H1 (cell line): ENCODE data around the gene FAM131A. TPM values are rescaled to one million over a fixed set of nuclear protein-coding genes. Genes with fewer than 3 reads are reported as not detected.
A peak's percentile ranks its signal among the peaks of the same experiment; 100 is the strongest.

Source experiments
- CTCF ChIA-PET: fragments of 300-600 bp; sonication (Branson Sonifier 250); formaldehyde crosslinking; loops from one replicate; lab custom pipeline; 2021; ENCODE audit not compliant: partially characterized antibody; lab: Charles Lee
- POLR2A ChIA-PET: fragments of 300-600 bp; sonication (Branson Sonifier 250); formaldehyde crosslinking; loops from one replicate; lab custom pipeline; 2021; ENCODE audit warnings: inconsistent platforms; ENCODE audit not compliant: partially characterized antibody; lab: Charles Lee
- DNase-seq, 2 experiments: peaks; one replicate each; pipeline versions ENCODE4 v3.0.0 to v3.0.0-alpha.2; 2010 to 2022; ENCODE audit warnings: low spot score in 2 of 2, low read depth in 1 of 2, mixed read lengths in 1 of 2
- FAIRE-seq: peaks from 2 replicates; lab custom pipeline; 2011; peaks lifted over from hg19 to GRCh38; lab: Jason Lieb, UNC
- H2AFZ ChIP-seq: 2 replicates; pipeline ENCODE4 v1.8.1; 2012; ENCODE audit warnings: low read length, inconsistent platforms
- H2AK5ac ChIP-seq: 2 replicates; pipeline ENCODE4 v1.6.1; 2013; ENCODE audit warnings: low read depth, low read length
- H2BK120ac ChIP-seq: replicated peaks from 2 replicates; pipeline ENCODE3; 2013; ENCODE audit warnings: low read depth, low read length, inconsistent platforms
- H2BK12ac ChIP-seq: 2 replicates; pipeline ENCODE4 v1.6.1; 2013; ENCODE audit warnings: low read depth, low read length
- H2BK15ac ChIP-seq: 2 replicates; pipeline ENCODE4 v1.6.1; 2013; ENCODE audit warnings: low read length
- H2BK20ac ChIP-seq: 2 replicates; pipeline ENCODE4 v1.6.1; 2013; ENCODE audit warnings: low read length
- H2BK5ac ChIP-seq: 2 replicates; pipeline ENCODE4 v1.6.1; 2013; ENCODE audit warnings: low read depth, low read length
- H3K14ac ChIP-seq: 2 replicates; pipeline ENCODE4 v1.6.1; 2013; ENCODE audit warnings: inconsistent platforms; ENCODE audit not compliant: insufficient read length
- H3K18ac ChIP-seq: 2 replicates; pipeline ENCODE4 v1.6.1; 2013; ENCODE audit warnings: low read length; ENCODE audit errors: extremely low read depth
- H3K23ac ChIP-seq: 2 replicates; pipeline ENCODE4 v1.6.1; 2013; ENCODE audit warnings: inconsistent platforms; ENCODE audit not compliant: insufficient read length
- H3K23me2 ChIP-seq: 2 replicates; pipeline ENCODE4 v1.6.1; 2013; ENCODE audit warnings: low read depth, low read length
- H3K27ac ChIP-seq: 2 replicates; pipeline ENCODE4 v1.6.1; 2011; ENCODE audit warnings: low read depth, low read length, inconsistent platforms
- H3K27me3 ChIP-seq, 4 experiments: replicated peaks in 1 of 4; 1 replicate in 1 of 4; 2 replicates in 3 of 4; pipeline versions ENCODE4 v1.6.1 to v1.8.1; 2011 to 2013; ENCODE audit warnings: low read length in 3 of 4, mild to moderate bottlenecking in 3 of 4, inconsistent platforms in 2 of 4, mixed read lengths in 2 of 4, moderate library complexity in 1 of 4; ENCODE audit not compliant: control insufficient read depth in 3 of 4, insufficient read depth in 3 of 4; ENCODE audit errors: extremely low read depth in 1 of 4
- H3K36me3 ChIP-seq, 4 experiments: 2 replicates each; pipeline versions ENCODE4 v1.6.1 to v1.8.1; 2011 to 2013; ENCODE audit warnings: mild to moderate bottlenecking in 4 of 4, low read length in 3 of 4, moderate library complexity in 2 of 4, control low read depth in 1 of 4, inconsistent platforms in 1 of 4; ENCODE audit not compliant: insufficient read depth in 4 of 4, control insufficient read depth in 2 of 4
- H3K4ac ChIP-seq: replicated peaks from 2 replicates; pipeline ENCODE3; 2013; ENCODE audit warnings: low read length, low read depth, mixed read lengths, inconsistent platforms; ENCODE audit not compliant: insufficient read length
- H3K4me1 ChIP-seq, 4 experiments: replicated peaks in 1 of 4; 1 replicate in 1 of 4; 2 replicates in 3 of 4; pipeline versions ENCODE4 v1.6.1 to v1.8.1; 2011 to 2013; ENCODE audit warnings: low read length in 3 of 4, inconsistent platforms in 2 of 4, mixed read lengths in 1 of 4; ENCODE audit not compliant: insufficient read depth in 4 of 4, control insufficient read depth in 3 of 4
- H3K4me2 ChIP-seq, 2 experiments: 2 replicates each; pipeline versions ENCODE4 v1.6.1 to v1.8.1; 2011 to 2013; ENCODE audit warnings: low read depth in 2 of 2, low read length in 2 of 2, control low read depth in 1 of 2, inconsistent platforms in 1 of 2, mild to moderate bottlenecking in 1 of 2; ENCODE audit not compliant: insufficient read depth in 1 of 2
- H3K4me3 ChIP-seq, 4 experiments: fragments of 200-600, 300-600 bp in 1 of 4; sonication (generic), shearing (Covaris generic), sonication (Bioruptor Twin) in 1 of 4; 2 replicates each; pipeline versions ENCODE4 v1.5.1 to v1.8.1; 2011 to 2016; ENCODE audit warnings: low read length in 4 of 4, low read depth in 3 of 4, control low read depth in 2 of 4, inconsistent platforms in 2 of 4, mild to moderate bottlenecking in 2 of 4, mixed read lengths in 1 of 4, moderate library complexity in 1 of 4; ENCODE audit not compliant: insufficient read depth in 2 of 4; ENCODE audit errors: extremely low read depth in 1 of 4
- H3K56ac ChIP-seq: replicated peaks from 2 replicates; pipeline ENCODE3; 2013; ENCODE audit warnings: low read depth, mild to moderate bottlenecking, mixed read lengths, low read length, inconsistent platforms; ENCODE audit not compliant: insufficient read length
- H3K79me1 ChIP-seq: 2 replicates; pipeline ENCODE4 v1.6.1; 2013; ENCODE audit warnings: low read depth, low read length, control low read depth
- H3K79me2 ChIP-seq, 2 experiments: 2 replicates each; pipeline versions ENCODE4 v1.6.1 to v1.8.1; 2012 to 2013; ENCODE audit warnings: low read length in 2 of 2, mild to moderate bottlenecking in 2 of 2, inconsistent platforms in 1 of 2; ENCODE audit not compliant: insufficient read depth in 2 of 2, control insufficient read depth in 1 of 2
- H3K9ac ChIP-seq, 4 experiments: replicated peaks in 1 of 4; 1 replicate in 1 of 4; 2 replicates in 3 of 4; pipeline versions ENCODE4 v1.6.1 to v1.8.1; 2011 to 2013; ENCODE audit warnings: low read depth in 3 of 4, low read length in 3 of 4, control low read depth in 2 of 4, mild to moderate bottlenecking in 2 of 4, moderate library complexity in 2 of 4, inconsistent platforms in 1 of 4; ENCODE audit errors: extremely low read depth in 1 of 4
- H3K9me3 ChIP-seq, 2 experiments: 2 replicates each; pipeline versions ENCODE4 v1.6.1 to v1.8.1; 2012 to 2013; ENCODE audit warnings: mild to moderate bottlenecking in 2 of 2, moderate library complexity in 2 of 2, control low read depth in 1 of 2, inconsistent platforms in 1 of 2, low read depth in 1 of 2, low read length in 1 of 2, mixed read lengths in 1 of 2; ENCODE audit not compliant: insufficient read depth in 2 of 2
- H4K20me1 ChIP-seq, 2 experiments: replicated peaks in 1 of 2; 2 replicates each; pipeline versions ENCODE3 to v1.8.1; 2011 to 2013; ENCODE audit warnings: inconsistent platforms in 2 of 2, low read length in 2 of 2, mild to moderate bottlenecking in 1 of 2; ENCODE audit not compliant: insufficient read depth in 2 of 2, control insufficient read depth in 1 of 2
- H4K5ac ChIP-seq: 2 replicates; pipeline ENCODE4 v1.6.1; 2013; ENCODE audit warnings: low read length, low read depth, mixed read lengths, inconsistent platforms; ENCODE audit not compliant: insufficient read length
- H4K8ac ChIP-seq: 2 replicates; pipeline ENCODE4 v1.8.0; 2013; ENCODE audit warnings: mild to moderate bottlenecking, moderate library complexity, low read length, inconsistent platforms; ENCODE audit not compliant: insufficient read depth; ENCODE audit errors: extremely low read depth
- H4K91ac ChIP-seq: replicated peaks from 2 replicates; pipeline ENCODE3; 2013; ENCODE audit warnings: low read length, mixed read lengths, inconsistent platforms; ENCODE audit not compliant: insufficient read length
- CTCF ChIP-seq, 3 experiments: IDR thresholded peaks; 1 replicate in 2 of 3; 2 replicates in 1 of 3; pipeline versions ENCODE4 v1.5.1 to v1.6.1; 2011; ENCODE audit warnings: low read length in 3 of 3, mild to moderate bottlenecking in 3 of 3, inconsistent platforms in 2 of 3, low read depth in 1 of 3, moderate library complexity in 1 of 3; ENCODE audit not compliant: insufficient read depth in 1 of 3; ENCODE audit errors: control extremely low read depth in 1 of 3
- EGR1 ChIP-seq: IDR thresholded peaks from 2 replicates; pipeline ENCODE4 v1.6.1; 2011; ENCODE audit warnings: low read depth, low read length, borderline replicate concordance
- JUN ChIP-seq: IDR thresholded peaks from 2 replicates; pipeline ENCODE4 v1.6.1; 2011; ENCODE audit warnings: low read depth, mild to moderate bottlenecking, improper control_type of control experiment, low read length
- KDM4A ChIP-seq: IDR thresholded peaks from one replicate; pipeline ENCODE4 v1.7.1; 2012; ENCODE audit warnings: low read depth, mild to moderate bottlenecking, moderate library complexity, low read length, inconsistent platforms; ENCODE audit not compliant: severe bottlenecking
- KDM5A ChIP-seq: fragments of 200-600 bp; IDR thresholded peaks from 2 replicates; pipeline ENCODE4 v1.7.1; 2012; ENCODE audit warnings: mild to moderate bottlenecking, low read length, inconsistent platforms, mixed read lengths
- POLR2AphosphoS5 ChIP-seq: IDR thresholded peaks from 2 replicates; pipeline ENCODE4 v1.6.1; 2011; ENCODE audit warnings: low read depth, low read length
- RNF2 ChIP-seq: fragments of 200-900, 300-1000 bp; sonication (generic); IDR thresholded peaks from 2 replicates; pipeline ENCODE4 v1.7.1; 2016; ENCODE audit warnings: borderline replicate concordance, low read depth, mild to moderate bottlenecking, antibody characterized with exemption, low read length; ENCODE audit not compliant: poor library complexity, severe bottlenecking; ENCODE audit errors: missing control alignments
- TAF1 ChIP-seq: IDR thresholded peaks from 2 replicates; pipeline ENCODE4 v1.6.1; 2011; ENCODE audit warnings: mild to moderate bottlenecking, low read depth, low read length
- WGBS, 2 experiments: shearing (Covaris generic) in 1 of 2; methylation state at CpG; one replicate each; pipeline versions ENCODE4 v1.1.6 to v1.1.7; 2013 to 2015; ENCODE audit warnings: low lambda C conversion rate in 2 of 2, mixed read lengths in 2 of 2, inconsistent platforms in 1 of 2, low coverage in 1 of 2, missing lambda C conversion rate in 1 of 2; ENCODE audit not compliant: insufficient replicate concordance in 2 of 2, insufficient coverage in 1 of 2, insufficient read length in 1 of 2; ENCODE audit errors: extremely low coverage in 1 of 2, missing lambda C conversion rate in 1 of 2; 5-methylcytosine and 5-hydroxymethylcytosine counted together
- polyA plus RNA-seq, 7 experiments: library from polyadenylated mRNA; depleted of rRNA in 3 of 7; stranded (reverse) in 5 of 7; unstranded in 2 of 7; fragments of >200 nt in 5 of 7; fragments of 200-250 nt in 2 of 7; gene quantifications; 1 replicate in 5 of 7; 2 replicates in 1 of 7; 4 replicates in 1 of 7; pipeline versions ENCODE4 v1.2.1 to v1.2.3, GENCODE V29; 2011 to 2013; ENCODE audit warnings: missing spikeins in 2 of 7, mixed read lengths in 2 of 7
- total RNA-seq: library from RNA; stranded (reverse); fragmentation: NEBNext Ultra II Directional; extraction: Animal tissue kit (Norgen Biotek cat#: 25700); gene quantifications from 2 replicates; pipeline ENCODE4 v1.2.1, GENCODE V29; 2021

Gene FAM131A
- total and polyA plus RNA-seq, 2 of the 8 experiments (the other 6 are each of a cell fraction or from before 2014, with no cell fraction given), result 16.0 to 21.9 TPM

- 3% methylated on average over 45 of the region's 78 CpGs; no CpG with 5 or more reads in 1 of the 2 experiments for WGBS, 2 experiments
- peak within 1 kb of the TSS; percentile 71; the same call in 1 of the 2 replicates for H3K27ac ChIP-seq
- FAIRE-seq (no peak), DNase-seq (peak; percentile 80 to 94)
- no peak within 1 kb of the TSS; the same call in 1 of the 2 replicates for H2BK15ac ChIP-seq
- peak within 1 kb of the TSS; percentile 53; the same call in 1 of the 2 replicates for H2BK12ac ChIP-seq
- H3K9ac ChIP-seq, result peak within 1 kb of the TSS; percentile 74 to 93 (median 82)
- peak within 1 kb of the TSS; percentile 95 for H4K8ac ChIP-seq
- peak within 1 kb of the TSS; percentile 84 to 92 for H3K4me2 ChIP-seq
- H3K23ac ChIP-seq, result no peak within 1 kb of the TSS
- H3K4me1 ChIP-seq, result peaks cover 0 to 7% (median 2%) of the 10 kb centered on the region in 4 experiments; a peak in 4 of 7 replicates
- H2BK5ac ChIP-seq, result peak within 1 kb of the TSS; percentile 60
- H3K56ac ChIP-seq, result peak within 1 kb of the TSS; percentile 32
- no peaks in the 10 kb centered on the region for H3K9me3 ChIP-seq
- no peak within 1 kb of the TSS for H2BK20ac ChIP-seq
- peaks cover 8% of the 10 kb centered on the region for H3K79me1 ChIP-seq
- CTCF ChIA-PET, result interaction anchor here (0.7 to 1.5 kb wide), 5 partner anchors 22 to 154 kb away, joined by 3 to 5 read pairs (median 3); no protein-coding TSS in a partner anchor
- H4K5ac ChIP-seq, result peak within 1 kb of the TSS; percentile 86
- H3K36me3 ChIP-seq, result peaks cover 27 to 38% (median 35%) of the 10 kb centered on the region in 4 experiments
- peak within 1 kb of the TSS; percentile 87 for H3K18ac ChIP-seq
- POLR2A ChIA-PET, result interaction anchor here (0.7 to 5.2 kb wide), 9 partner anchors 10 to 143 kb away, joined by 3 to 43 read pairs (median 5); partner anchors contain the start of genes DVL3 and EEF1AKMT4
- no peak within 1 kb of the TSS for H2BK120ac ChIP-seq
- H3K23me2 ChIP-seq, result peaks cover 10% of the 10 kb centered on the region
- H3K79me2 ChIP-seq, result peaks cover 8 to 20% of the 10 kb centered on the region in 2 experiments
- H3K27me3 ChIP-seq, result no peaks in the 10 kb centered on the region
- H3K14ac ChIP-seq, result no peak within 1 kb of the TSS
- H2AK5ac ChIP-seq, result no peak within 1 kb of the TSS
- H4K20me1 ChIP-seq, result peaks cover 0 to 9% of the 10 kb centered on the region in 2 experiments
- no peak within 1 kb of the TSS for H3K4ac ChIP-seq
- peak within 1 kb of the TSS; percentile 91 to 98 (median 95) for H3K4me3 ChIP-seq
- H4K91ac ChIP-seq, result peak within 1 kb of the TSS; percentile 18
- peak within 1 kb of the TSS; percentile 95 for H2AFZ ChIP-seq
- no peak for TF ChIP-seq JUN
- no peak for TF ChIP-seq KDM5A
- TF ChIP-seq KDM4A, result no peak
- TF ChIP-seq CTCF (IDR thresholded peaks at IDR 0.05; ENCODE audit: control extremely low read depth in 1 of 3, insufficient read depth in 1 of 3, low read depth in 1 of 3, low read length in 3 of 3), result no peak
- TF ChIP-seq RNF2, result no peak
- peak; percentile 81 for TF ChIP-seq POLR2AphosphoS5
- peak; percentile 91 for TF ChIP-seq TAF1
- TF ChIP-seq EGR1, result peak; percentile 20; the same call in 1 of the 2 replicates
Measured at GRCh38 chr3:184298759-184299487, 38.5 kb upstream of the FAM131A start, which contains the start of gene PSMD2. Gene PSMD2, plus strand, starts transcription at chr3:184299241. Its CDS starts 26 bp downstream, at chr3:184299267.
